GM10266 (cell line): ENCODE measurements around the gene DTX2.
"Not testable (repeated sequence)": the region's sequence is repeated elsewhere in the genome, so short reads cannot be mapped to it uniquely, and the experiment has no call there.

Experiments used
- DNase-seq: peaks from one replicate; pipeline ENCODE4 v3.0.0; 2012; ENCODE audit errors: extremely low spot score
- CTCF ChIP-seq: IDR thresholded peaks from 2 replicates; pipeline ENCODE4 v1.5.1; 2012; ENCODE audit warnings: mild to moderate bottlenecking, low read depth; ENCODE audit not compliant: control insufficient read depth, insufficient read depth; ENCODE audit errors: missing control alignments

The DTX2 gene

GRCh38 chr7:76507723-76508406, 46.4 kb downstream of the DTX2 start:
- DNase-seq, result no peak
- TF ChIP-seq CTCF, result no peak

GRCh38 chr7:76509931-76510877, 48.7 kb downstream of the DTX2 start, which contains the start of gene UPK3B:
Gene UPK3B (plus strand): TSS chr7:76510552. CDS start chr7:76510653, 101 bp downstream.
- no peak for TF ChIP-seq CTCF
- DNase-seq, result no peak

- not testable (repeated sequence) for DNase-seq
Observed at GRCh38 chr7:76511200-76511910, 49.8 kb downstream of the DTX2 start.

- not testable (repeated sequence) for DNase-seq
Observed at GRCh38 chr7:76511911-76512885, 50.7 kb downstream of the DTX2 start.

- no peak for DNase-seq
- TF ChIP-seq CTCF, result no peak
Observed at GRCh38 chr7:76512941-76513816, 51.7 kb downstream of the DTX2 start.

GRCh38 chr7:76513817-76514799, 52.6 kb downstream of the DTX2 start:
- TF ChIP-seq CTCF, result no peak
- no peak for DNase-seq
